Neural cell (in vitro differentiated cells): ENCODE measurements around the gene CAMK2B. TPM values are rescaled to one million over a fixed set of nuclear protein-coding genes. Genes with fewer than 3 reads are reported as not detected.

ENCODE experiments used
- H2AFZ ChIP-seq: fragments of 200-600, 300-800 bp; sonication (generic), shearing (Covaris generic); 2 replicates; pipeline ENCODE4 v1.6.0; 2014; ENCODE audit warnings: low read depth, mild to moderate bottlenecking, antibody characterized with exemption, low read length, moderate library complexity
- H3F3A ChIP-seq: fragments of 200-600 bp; shearing (Covaris generic); 2 replicates; pipeline ENCODE4 v1.6.1; 2016; ENCODE audit warnings: mild to moderate bottlenecking, moderate library complexity, mixed read lengths, antibody characterized with exemption, low read length; ENCODE audit not compliant: insufficient read depth, poor library complexity, severe bottlenecking
- H3K27ac ChIP-seq: fragments of 200-600, 300-800 bp; sonication (generic), shearing (Covaris generic); 2 replicates; pipeline ENCODE4 v1.5.1; 2014; ENCODE audit warnings: mild to moderate bottlenecking, low read length, moderate library complexity
- H3K27me3 ChIP-seq: fragments of 300-800, 200-600 bp; sonication (generic), shearing (Covaris generic); 2 replicates; pipeline ENCODE4 v1.6.0; 2014; ENCODE audit warnings: mild to moderate bottlenecking, low read depth, low read length, moderate library complexity; ENCODE audit not compliant: insufficient read depth
- H3K36me3 ChIP-seq: fragments of 300-800, 200-600 bp; sonication (generic), shearing (Covaris generic); 2 replicates; pipeline ENCODE4 v1.5.1; 2014; ENCODE audit warnings: mild to moderate bottlenecking, antibody characterized with exemption, low read length, moderate library complexity; ENCODE audit not compliant: insufficient read depth
- H3K4me2 ChIP-seq: fragments of 300-800, 200-600 bp; sonication (generic), shearing (Covaris generic); 2 replicates; pipeline ENCODE4 v1.6.0; 2014; ENCODE audit warnings: mild to moderate bottlenecking, low read length
- H3K4me3 ChIP-seq: fragments of 300-800, 200-600 bp; sonication (generic), shearing (Covaris generic); 2 replicates; pipeline ENCODE4 v1.5.1; 2014; ENCODE audit warnings: mild to moderate bottlenecking, low read length, moderate library complexity
- H3K79me2 ChIP-seq: fragments of 200-600 bp; shearing (Covaris generic); replicated peaks from 2 replicates; pipeline ENCODE4 v1.6.0; 2014; ENCODE audit warnings: mild to moderate bottlenecking, low read length, moderate library complexity; ENCODE audit not compliant: insufficient read depth
- H3K9ac ChIP-seq: fragments of 300-800, 200-600 bp; sonication (generic), shearing (Covaris generic); 2 replicates; pipeline ENCODE4 v1.6.1; 2016; ENCODE audit warnings: mild to moderate bottlenecking, low read length, mixed read lengths
- H3K9me2 ChIP-seq: fragments of 200-600 bp; shearing (Covaris generic); 2 replicates; pipeline ENCODE4 v1.6.1; 2016; ENCODE audit warnings: mild to moderate bottlenecking, low read length, mixed read lengths; ENCODE audit not compliant: insufficient read depth
- H3K9me3 ChIP-seq: fragments of 200-600, 300-800 bp; sonication (generic), shearing (Covaris generic); 2 replicates; pipeline ENCODE4 v1.6.1; 2016; ENCODE audit warnings: mild to moderate bottlenecking, mixed run types, low read length, moderate library complexity, mixed read lengths
- H4K20me1 ChIP-seq: fragments of 200-600 bp; shearing (Covaris generic); 2 replicates; pipeline ENCODE4 v1.6.1; 2016; ENCODE audit warnings: mild to moderate bottlenecking, mixed run types; ENCODE audit not compliant: insufficient read depth
- EP300 ChIP-seq: fragments of 450-650 bp; conservative IDR thresholded peaks from 2 replicates; pipeline ENCODE4 v1.6.1; 2014; ENCODE audit warnings: antibody characterized with exemption, mild to moderate bottlenecking, moderate library complexity; ENCODE audit not compliant: poor library complexity, severe bottlenecking
- EZH2 ChIP-seq: fragments of 200-600, 300-800 bp; shearing (Covaris generic), sonication (generic); IDR thresholded peaks from 2 replicates; pipeline ENCODE4 v1.6.1; 2014; ENCODE audit warnings: antibody characterized with exemption, low read length, borderline replicate concordance, mild to moderate bottlenecking; ENCODE audit not compliant: insufficient read depth, poor library complexity, severe bottlenecking
- MXI1 ChIP-seq: fragments of 450-650 bp; conservative IDR thresholded peaks from 2 replicates; pipeline ENCODE4 v1.6.1; 2014; ENCODE audit warnings: antibody characterized with exemption, mild to moderate bottlenecking; ENCODE audit not compliant: poor library complexity, severe bottlenecking
- POLR2AphosphoS5 ChIP-seq: IDR thresholded peaks from 2 replicates; pipeline ENCODE4 v1.6.1; 2012
- RAD21 ChIP-seq: fragments of 450-650 bp; conservative IDR thresholded peaks from 2 replicates; pipeline ENCODE4 v1.6.1; 2014; ENCODE audit warnings: antibody characterized with exemption, mild to moderate bottlenecking, moderate library complexity
- SMC3 ChIP-seq: fragments of 450-650 bp; conservative IDR thresholded peaks from 2 replicates; pipeline ENCODE4 v1.6.1; 2014; ENCODE audit warnings: antibody characterized with exemption, mild to moderate bottlenecking, moderate library complexity; ENCODE audit not compliant: poor library complexity
- TAF1 ChIP-seq: IDR thresholded peaks from 2 replicates; pipeline ENCODE4 v1.6.1; 2012; ENCODE audit warnings: low read depth
- polyA plus RNA-seq: library from polyadenylated mRNA; depleted of rRNA; stranded (reverse); fragments of >200 nt; gene quantifications from 2 replicates; pipeline ENCODE4 v1.2.3, GENCODE V29; 2014
- TF ChIP-seq, protein P1 (sequence below): fragments of 450-650 bp; IDR thresholded peaks from 2 replicates; pipeline ENCODE4 v1.5.1; 2014; ENCODE audit warnings: antibody characterized with exemption, mild to moderate bottlenecking, moderate library complexity; ENCODE audit not compliant: poor library complexity, severe bottlenecking
- TF ChIP-seq, protein P2 (sequence below): IDR thresholded peaks from 2 replicates; pipeline ENCODE4 v1.6.1; 2012; ENCODE audit warnings: borderline replicate concordance

CAMK2B gene
- polyA plus RNA-seq, 1 donor from 2014 or later = 67.3 TPM

DNA sequence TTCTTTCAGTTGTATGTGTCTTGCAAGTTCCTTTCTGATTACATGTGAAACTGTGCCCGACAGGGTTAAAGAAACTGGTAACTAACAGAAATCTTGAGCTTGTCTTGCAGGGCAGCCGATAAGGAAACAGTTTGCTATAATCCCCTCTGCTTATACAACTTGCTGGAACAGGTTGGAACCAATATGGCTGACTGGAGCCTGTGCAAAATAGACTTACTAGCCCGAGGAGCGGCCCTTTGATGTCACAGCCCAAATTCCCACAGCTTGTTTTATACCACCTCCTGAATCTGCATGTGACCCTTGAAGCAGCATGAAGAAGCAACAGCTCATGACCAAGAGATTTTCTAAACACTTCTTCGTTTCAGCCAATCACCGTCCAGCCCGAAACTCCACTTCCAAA is 127.9 kb downstream of the CAMK2B start:
- Histone ChIP-seq H4K20me1 (no peaks in the 10 kb centered on the region), H2AFZ (no peak overlapping the region), H3K4me3 (no peak overlapping the region), H3K9me2 (no peaks in the 10 kb centered on the region), H3K79me2 (peaks cover 16% of the 10 kb centered on the region), H3K27me3 (no peaks in the 10 kb centered on the region), H3K4me2 (no peak overlapping the region), H3K27ac (no peak overlapping the region), H3K36me3 (no peaks in the 10 kb centered on the region), H3F3A (no peaks in the 10 kb centered on the region), H3K9me3 (no peaks in the 10 kb centered on the region), H3K9ac (no peak overlapping the region)
- TF ChIP-seq EZH2 (no peak), MXI1 (no peak), RAD21 (no peak), SMC3 (no peak), TAF1 (no peak), POLR2AphosphoS5 (no peak), EP300 (no peak)
- TF ChIP-seq, protein P1, sequence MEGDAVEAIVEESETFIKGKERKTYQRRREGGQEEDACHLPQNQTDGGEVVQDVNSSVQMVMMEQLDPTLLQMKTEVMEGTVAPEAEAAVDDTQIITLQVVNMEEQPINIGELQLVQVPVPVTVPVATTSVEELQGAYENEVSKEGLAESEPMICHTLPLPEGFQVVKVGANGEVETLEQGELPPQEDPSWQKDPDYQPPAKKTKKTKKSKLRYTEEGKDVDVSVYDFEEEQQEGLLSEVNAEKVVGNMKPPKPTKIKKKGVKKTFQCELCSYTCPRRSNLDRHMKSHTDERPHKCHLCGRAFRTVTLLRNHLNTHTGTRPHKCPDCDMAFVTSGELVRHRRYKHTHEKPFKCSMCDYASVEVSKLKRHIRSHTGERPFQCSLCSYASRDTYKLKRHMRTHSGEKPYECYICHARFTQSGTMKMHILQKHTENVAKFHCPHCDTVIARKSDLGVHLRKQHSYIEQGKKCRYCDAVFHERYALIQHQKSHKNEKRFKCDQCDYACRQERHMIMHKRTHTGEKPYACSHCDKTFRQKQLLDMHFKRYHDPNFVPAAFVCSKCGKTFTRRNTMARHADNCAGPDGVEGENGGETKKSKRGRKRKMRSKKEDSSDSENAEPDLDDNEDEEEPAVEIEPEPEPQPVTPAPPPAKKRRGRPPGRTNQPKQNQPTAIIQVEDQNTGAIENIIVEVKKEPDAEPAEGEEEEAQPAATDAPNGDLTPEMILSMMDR = no peak
- TF ChIP-seq, protein P2, sequence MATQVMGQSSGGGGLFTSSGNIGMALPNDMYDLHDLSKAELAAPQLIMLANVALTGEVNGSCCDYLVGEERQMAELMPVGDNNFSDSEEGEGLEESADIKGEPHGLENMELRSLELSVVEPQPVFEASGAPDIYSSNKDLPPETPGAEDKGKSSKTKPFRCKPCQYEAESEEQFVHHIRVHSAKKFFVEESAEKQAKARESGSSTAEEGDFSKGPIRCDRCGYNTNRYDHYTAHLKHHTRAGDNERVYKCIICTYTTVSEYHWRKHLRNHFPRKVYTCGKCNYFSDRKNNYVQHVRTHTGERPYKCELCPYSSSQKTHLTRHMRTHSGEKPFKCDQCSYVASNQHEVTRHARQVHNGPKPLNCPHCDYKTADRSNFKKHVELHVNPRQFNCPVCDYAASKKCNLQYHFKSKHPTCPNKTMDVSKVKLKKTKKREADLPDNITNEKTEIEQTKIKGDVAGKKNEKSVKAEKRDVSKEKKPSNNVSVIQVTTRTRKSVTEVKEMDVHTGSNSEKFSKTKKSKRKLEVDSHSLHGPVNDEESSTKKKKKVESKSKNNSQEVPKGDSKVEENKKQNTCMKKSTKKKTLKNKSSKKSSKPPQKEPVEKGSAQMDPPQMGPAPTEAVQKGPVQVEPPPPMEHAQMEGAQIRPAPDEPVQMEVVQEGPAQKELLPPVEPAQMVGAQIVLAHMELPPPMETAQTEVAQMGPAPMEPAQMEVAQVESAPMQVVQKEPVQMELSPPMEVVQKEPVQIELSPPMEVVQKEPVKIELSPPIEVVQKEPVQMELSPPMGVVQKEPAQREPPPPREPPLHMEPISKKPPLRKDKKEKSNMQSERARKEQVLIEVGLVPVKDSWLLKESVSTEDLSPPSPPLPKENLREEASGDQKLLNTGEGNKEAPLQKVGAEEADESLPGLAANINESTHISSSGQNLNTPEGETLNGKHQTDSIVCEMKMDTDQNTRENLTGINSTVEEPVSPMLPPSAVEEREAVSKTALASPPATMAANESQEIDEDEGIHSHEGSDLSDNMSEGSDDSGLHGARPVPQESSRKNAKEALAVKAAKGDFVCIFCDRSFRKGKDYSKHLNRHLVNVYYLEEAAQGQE = no peak

DNA sequence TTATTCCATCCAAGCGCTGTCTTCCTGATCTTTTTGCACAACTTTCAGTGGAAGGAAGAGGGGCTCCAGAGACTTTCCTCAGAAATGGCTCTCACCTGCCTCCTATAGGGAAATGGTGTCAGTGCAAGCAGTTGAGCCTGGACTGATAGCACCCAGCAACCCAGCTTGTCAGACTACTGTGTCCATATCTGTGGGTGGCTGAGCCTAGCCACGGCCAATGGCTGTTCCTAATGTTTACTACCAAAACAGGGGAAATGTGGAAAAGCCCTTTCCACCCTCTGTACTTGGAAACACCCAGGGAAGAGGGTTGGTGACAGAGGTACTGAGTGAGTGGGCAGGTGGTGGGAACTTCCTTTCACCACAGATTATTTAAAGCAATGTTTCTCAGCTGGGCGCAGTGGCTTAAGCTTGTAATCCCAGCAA is 128.9 kb downstream of the CAMK2B start:
- H3K9me3 ChIP-seq = no peaks in the 10 kb centered on the region
- no peaks in the 10 kb centered on the region for H3K27me3 ChIP-seq
- no peaks in the 10 kb centered on the region for H3K36me3 ChIP-seq
- no peak overlapping the region for H3K27ac ChIP-seq
- TF ChIP-seq MXI1 (no peak), SMC3 (peak; percentile 71), RAD21 (peak; percentile 75), EZH2 (no peak), POLR2AphosphoS5 (no peak), TAF1 (no peak)
- TF ChIP-seq, protein P2 = no peak
- TF ChIP-seq, protein P1 = peak; percentile 70
- H3K79me2 ChIP-seq = peaks cover 6% of the 10 kb centered on the region
- H2AFZ ChIP-seq = no peak overlapping the region
- H3K4me2 ChIP-seq = no peak overlapping the region
- no peak overlapping the region for H3K4me3 ChIP-seq
- H3F3A ChIP-seq = no peaks in the 10 kb centered on the region
- no peaks in the 10 kb centered on the region for H4K20me1 ChIP-seq
- H3K9me2 ChIP-seq = no peaks in the 10 kb centered on the region
- no peak overlapping the region for H3K9ac ChIP-seq
